Stimulated activated memory B cell treated with anti-CD40 and anti-IgM and Interleukin-4, amounts not matched to agents 10 μg/mL and 1 μg/mL and 100 μg/mL, for 72 hours (primary cell): ENCODE data around the gene ZNF200.

Experiments used
- ATAC-seq: fragments of 150-1000 bp; cut with Tn5 transposase; 2 replicates; pipeline ENCODE4 v1.10.0; 2021
- H3K27ac Mint-ChIP-seq: one replicate; pipeline ENCODE4 v1.8.0; 2022; ENCODE audit warnings: mild to moderate bottlenecking, mixed read lengths
- H3K27me3 Mint-ChIP-seq: one replicate; pipeline ENCODE4 v1.8.0; 2022; ENCODE audit warnings: mixed read lengths
- H3K36me3 Mint-ChIP-seq: one replicate; pipeline ENCODE4 v1.8.0; 2022; ENCODE audit warnings: mixed read lengths
- H3K4me1 Mint-ChIP-seq: one replicate; pipeline ENCODE4 v1.8.0; 2022; ENCODE audit warnings: mixed read lengths
- H3K4me3 Mint-ChIP-seq: one replicate; pipeline ENCODE4 v1.8.0; 2022; ENCODE audit warnings: mild to moderate bottlenecking, moderate library complexity, mixed read lengths
- H3K9me3 Mint-ChIP-seq: one replicate; pipeline ENCODE4 v1.8.0; 2022; ENCODE audit warnings: mixed read lengths

ZNF200 gene

GRCh38 chr16:3264137-3265036, 29.4 kb upstream of the ZNF200 start:
- Mint-ChIP-seq H3K27me3 (no peaks in the 10 kb centered on the region), H3K9me3 (no peaks in the 10 kb centered on the region), H3K4me1 (peaks cover 27% of the 10 kb centered on the region), H3K4me3 (peak overlapping the region; percentile 84), H3K27ac (peak overlapping the region; percentile 95), H3K36me3 (peaks cover 16% of the 10 kb centered on the region)
- peak; percentile 95 for ATAC-seq

GRCh38 chr16:3262517-3262916, 27.6 kb upstream of the ZNF200 start:
- Mint-ChIP-seq H3K27ac (peak overlapping the region; percentile 95), H3K9me3 (no peaks in the 10 kb centered on the region), H3K27me3 (peaks cover 9% of the 10 kb centered on the region), H3K36me3 (peaks cover 5% of the 10 kb centered on the region), H3K4me1 (peaks cover 27% of the 10 kb centered on the region), H3K4me3 (peak overlapping the region; percentile 46)
- ATAC-seq = no peak

GRCh38 chr16:3259836-3260235, 24.9 kb upstream of the ZNF200 start:
- Mint-ChIP-seq H3K4me3 (no peak overlapping the region), H3K27ac (no peak overlapping the region), H3K4me1 (peaks cover 22% of the 10 kb centered on the region), H3K27me3 (peaks cover 28% of the 10 kb centered on the region), H3K9me3 (no peaks in the 10 kb centered on the region), H3K36me3 (no peaks in the 10 kb centered on the region)
- ATAC-seq = no peak

GRCh38 chr16:3256866-3257465, 22.0 kb upstream of the ZNF200 start:
- Mint-ChIP-seq H3K4me1 (peaks cover under 1% of the 10 kb centered on the region), H3K4me3 (no peak overlapping the region), H3K9me3 (no peaks in the 10 kb centered on the region), H3K27me3 (peaks cover 28% of the 10 kb centered on the region), H3K27ac (no peak overlapping the region), H3K36me3 (no peaks in the 10 kb centered on the region)
- no peak for ATAC-seq

- peaks cover 33% of the 10 kb centered on the region for H3K27me3 Mint-ChIP-seq
Observed at GRCh38 chr16:3256146-3256865, 21.3 kb upstream of the ZNF200 start, which contains the start of gene MEFV. Gene MEFV, minus strand, starts transcription at chr16:3256633. Its CDS starts 46 bp downstream, at chr16:3256587.

GRCh38 chr16:3254309-3254708, 19.4 kb upstream of the ZNF200 start:
- H3K27me3 Mint-ChIP-seq = peaks cover 40% of the 10 kb centered on the region
- no peak overlapping the region for H3K4me3 Mint-ChIP-seq
- ATAC-seq = no peak
- no peak overlapping the region for H3K27ac Mint-ChIP-seq
- H3K4me1 Mint-ChIP-seq = no peaks in the 10 kb centered on the region
- no peaks in the 10 kb centered on the region for H3K9me3 Mint-ChIP-seq
- no peaks in the 10 kb centered on the region for H3K36me3 Mint-ChIP-seq

More at GRCh38 chr16:3256146-3256865, 21.3 kb upstream of the ZNF200 start, which contains the start of gene MEFV:
- no peak for ATAC-seq
- Mint-ChIP-seq H3K4me3 (no peak within 1 kb of the TSS), H3K4me1 (no peaks in the 10 kb centered on the region), H3K27ac (no peak within 1 kb of the TSS), H3K36me3 (no peaks in the 10 kb centered on the region), H3K9me3 (no peaks in the 10 kb centered on the region)

- H3K27ac Mint-ChIP-seq = no peak overlapping the region
- no peak for ATAC-seq
- H3K4me3 Mint-ChIP-seq = no peak overlapping the region
- H3K27me3 Mint-ChIP-seq = peaks cover 46% of the 10 kb centered on the region
- H3K36me3 Mint-ChIP-seq = no peaks in the 10 kb centered on the region
- H3K4me1 Mint-ChIP-seq = no peaks in the 10 kb centered on the region
- no peaks in the 10 kb centered on the region for H3K9me3 Mint-ChIP-seq
Observed at GRCh38 chr16:3252967-3253366, 18.0 kb upstream of the ZNF200 start.

GRCh38 chr16:3249451-3249850, 14.5 kb upstream of the ZNF200 start:
- Mint-ChIP-seq H3K9me3 (no peaks in the 10 kb centered on the region), H3K27me3 (peaks cover 52% of the 10 kb centered on the region), H3K4me3 (no peak overlapping the region), H3K4me1 (no peaks in the 10 kb centered on the region), H3K27ac (no peak overlapping the region), H3K36me3 (no peaks in the 10 kb centered on the region)
- no peak for ATAC-seq

GRCh38 chr16:3249020-3249419, 14.1 kb upstream of the ZNF200 start:
- no peak for ATAC-seq
- H3K36me3 Mint-ChIP-seq = no peaks in the 10 kb centered on the region

GRCh38 chr16:3248596-3248995, 13.6 kb upstream of the ZNF200 start:
- no peaks in the 10 kb centered on the region for H3K36me3 Mint-ChIP-seq
- no peaks in the 10 kb centered on the region for H3K4me1 Mint-ChIP-seq
- H3K4me3 Mint-ChIP-seq = no peak overlapping the region
- no peak overlapping the region for H3K27ac Mint-ChIP-seq
- no peak for ATAC-seq
- peaks cover 61% of the 10 kb centered on the region for H3K27me3 Mint-ChIP-seq
- H3K9me3 Mint-ChIP-seq = no peaks in the 10 kb centered on the region

More at GRCh38 chr16:3249020-3249419, 14.1 kb upstream of the ZNF200 start:
- Mint-ChIP-seq H3K9me3 (no peaks in the 10 kb centered on the region), H3K4me1 (no peaks in the 10 kb centered on the region), H3K27ac (no peak overlapping the region), H3K27me3 (peaks cover 57% of the 10 kb centered on the region), H3K4me3 (no peak overlapping the region)

GRCh38 chr16:3246876-3247275, 11.9 kb upstream of the ZNF200 start:
- Mint-ChIP-seq H3K4me3 (no peak overlapping the region), H3K9me3 (no peaks in the 10 kb centered on the region), H3K27ac (no peak overlapping the region), H3K36me3 (no peaks in the 10 kb centered on the region), H3K4me1 (no peaks in the 10 kb centered on the region), H3K27me3 (peaks cover 72% of the 10 kb centered on the region)
- ATAC-seq = no peak

- Mint-ChIP-seq H3K9me3 (no peaks in the 10 kb centered on the region), H3K27me3 (peaks cover 70% of the 10 kb centered on the region), H3K36me3 (no peaks in the 10 kb centered on the region), H3K4me3 (no peak overlapping the region), H3K4me1 (no peaks in the 10 kb centered on the region), H3K27ac (no peak overlapping the region)
- no peak for ATAC-seq
Observed at GRCh38 chr16:3246002-3246401, 11.0 kb upstream of the ZNF200 start.

- no peaks in the 10 kb centered on the region for H3K36me3 Mint-ChIP-seq
- no peak overlapping the region for H3K4me3 Mint-ChIP-seq
- H3K27me3 Mint-ChIP-seq = peaks cover 68% of the 10 kb centered on the region
- H3K4me1 Mint-ChIP-seq = no peaks in the 10 kb centered on the region
- no peak overlapping the region for H3K27ac Mint-ChIP-seq
- H3K9me3 Mint-ChIP-seq = no peaks in the 10 kb centered on the region
- ATAC-seq = no peak
Observed at GRCh38 chr16:3243882-3244281, 8.9 kb upstream of the ZNF200 start.

- H3K27ac Mint-ChIP-seq = no peak overlapping the region
- H3K27me3 Mint-ChIP-seq = peaks cover 57% of the 10 kb centered on the region
- no peak for ATAC-seq
- H3K36me3 Mint-ChIP-seq = no peaks in the 10 kb centered on the region
- H3K4me3 Mint-ChIP-seq = no peak overlapping the region
- peaks cover 2% of the 10 kb centered on the region for H3K9me3 Mint-ChIP-seq
- H3K4me1 Mint-ChIP-seq = no peaks in the 10 kb centered on the region
Observed at GRCh38 chr16:3242709-3243108, 7.8 kb upstream of the ZNF200 start.

- no peak overlapping the region for H3K4me3 Mint-ChIP-seq
- ATAC-seq = no peak
- peaks cover 47% of the 10 kb centered on the region for H3K27me3 Mint-ChIP-seq
- no peaks in the 10 kb centered on the region for H3K36me3 Mint-ChIP-seq
- no peak overlapping the region for H3K27ac Mint-ChIP-seq
- H3K9me3 Mint-ChIP-seq = peaks cover 2% of the 10 kb centered on the region
- H3K4me1 Mint-ChIP-seq = no peaks in the 10 kb centered on the region
Observed at GRCh38 chr16:3241761-3242160, 6.8 kb upstream of the ZNF200 start.
